Activated naive CD4-positive, alpha-beta T cell treated with Interleukin-2 at 50 U/mL for 16 hours (primary cell): ENCODE data around the gene PRPF6.
A peak's percentile ranks its signal among the peaks of the same experiment; 100 is the strongest.
"Not testable (repeated sequence)": the region's sequence is repeated elsewhere in the genome, so short reads cannot be mapped to it uniquely, and the experiment has no call there.

ENCODE experiments used
- DNase-seq: peaks from one replicate; pipeline ENCODE4 v3.0.0-alpha.2; 2020

PRPF6 gene

GRCh38 chr20:63962426-63963347, 18.2 kb upstream of the PRPF6 start:
- DNase-seq: no peak

GRCh38 chr20:63963348-63963741, 17.6 kb upstream of the PRPF6 start:
- DNase-seq: no peak

- DNase-seq: no peak
Observed at GRCh38 chr20:63963784-63964301, 17.1 kb upstream of the PRPF6 start.

GRCh38 chr20:63964412-63964811, 16.5 kb upstream of the PRPF6 start:
- DNase-seq: no peak

- no peak for DNase-seq
Observed at GRCh38 chr20:63966172-63966943, 14.6 kb upstream of the PRPF6 start.

- DNase-seq: no peak
Observed at GRCh38 chr20:63966944-63967322, 14.0 kb upstream of the PRPF6 start.

- DNase-seq: no peak
Observed at GRCh38 chr20:63967330-63968135, 13.4 kb upstream of the PRPF6 start.

- no peak for DNase-seq
Observed at GRCh38 chr20:63968136-63968927, 12.6 kb upstream of the PRPF6 start.

GRCh38 chr20:63968928-63969760, 11.8 kb upstream of the PRPF6 start:
- DNase-seq: peak; percentile 38

- peak; percentile 64 for DNase-seq
Observed at GRCh38 chr20:63969838-63970713, 10.9 kb upstream of the PRPF6 start, which contains the start of gene ZNF512B. ZNF512B (minus strand) TSS chr20:63969930; CDS start chr20:63967950, 1,980 bp downstream.

- no peak for DNase-seq
Observed at GRCh38 chr20:63970714-63971431, 10.1 kb upstream of the PRPF6 start.

GRCh38 chr20:63971960-63972311, 9.0 kb upstream of the PRPF6 start:
- DNase-seq: not testable (repeated sequence)

- no peak for DNase-seq
Observed at GRCh38 chr20:63972312-63973159, 8.4 kb upstream of the PRPF6 start.

- no peak for DNase-seq
Observed at GRCh38 chr20:63973160-63973479, 7.8 kb upstream of the PRPF6 start.

GRCh38 chr20:63973636-63974401, 7.1 kb upstream of the PRPF6 start:
- DNase-seq: peak; percentile 79

- no peak for DNase-seq
Observed at GRCh38 chr20:63974402-63975200, 6.3 kb upstream of the PRPF6 start.

- DNase-seq: not testable (repeated sequence)
Observed at GRCh38 chr20:63976511-63976910, 4.4 kb upstream of the PRPF6 start.
